Measurements from ENCODE around the gene ELMOD1.

- TF ChIP-seq CTCF (IDR thresholded peaks at IDR 0.05; ENCODE audit: insufficient read depth, low read length, poor library complexity, severe bottlenecking) (no peak), EZH2phosphoT487 (conservative IDR thresholded peaks at IDR 0.05; ENCODE audit: low read length) (no peak)
Measured at GRCh38 chr11:107612445-107612844, 21.5 kb downstream of the ELMOD1 start.

All from SU-DHL-6 (cell line).